ENCODE measurements around the gene JOSD1.
A peak's percentile ranks its signal among the peaks of the same experiment; 100 is the strongest.

Gene JOSD1

GRCh38 chr22:38709306-38709705 lies 8.6 kb upstream of the JOSD1 start:
- H3K36me3 ChIP-seq (ENCODE audit: control insufficient read depth, insufficient read depth, low read length, severe bottlenecking) = peaks cover 9% of the 10 kb centered on the region
- H3K9me3 ChIP-seq (ENCODE audit: control insufficient read depth, low read length) = no peaks in the 10 kb centered on the region
- no peaks in the 10 kb centered on the region for H3K27me3 ChIP-seq (replicated peaks; ENCODE audit: control insufficient read depth, insufficient read depth, low read length)
- peaks cover 19% of the 10 kb centered on the region for H3K4me1 ChIP-seq (ENCODE audit: control insufficient read depth, insufficient read depth, low read length)
- DNase-seq (ENCODE audit: low read depth) = no peak
- H3K9ac ChIP-seq (ENCODE audit: low read length) = no peak overlapping the region
- no peak overlapping the region for H3K4me3 ChIP-seq (ENCODE audit: low read length)

GRCh38 chr22:38707984-38708383 lies 7.2 kb upstream of the JOSD1 start:
- H3K36me3 ChIP-seq (ENCODE audit: control insufficient read depth, insufficient read depth, low read length, severe bottlenecking) = peaks cover 9% of the 10 kb centered on the region
- no peaks in the 10 kb centered on the region for H3K27me3 ChIP-seq (replicated peaks; ENCODE audit: control insufficient read depth, insufficient read depth, low read length)
- no peak for DNase-seq (ENCODE audit: low read depth)
- no peak overlapping the region for H3K9ac ChIP-seq (ENCODE audit: low read length)
- no peak overlapping the region for H3K4me3 ChIP-seq (ENCODE audit: low read length)
- H3K9me3 ChIP-seq (ENCODE audit: control insufficient read depth, low read length) = no peaks in the 10 kb centered on the region
- peaks cover 19% of the 10 kb centered on the region for H3K4me1 ChIP-seq (ENCODE audit: control insufficient read depth, insufficient read depth, low read length)

GRCh38 chr22:38707346-38707745 lies 6.6 kb upstream of the JOSD1 start:
- H3K36me3 ChIP-seq (ENCODE audit: control insufficient read depth, insufficient read depth, low read length, severe bottlenecking) = peaks cover 9% of the 10 kb centered on the region
- H3K9me3 ChIP-seq (ENCODE audit: control insufficient read depth, low read length) = no peaks in the 10 kb centered on the region
- H3K27me3 ChIP-seq (replicated peaks; ENCODE audit: control insufficient read depth, insufficient read depth, low read length) = no peaks in the 10 kb centered on the region
- H3K4me1 ChIP-seq (ENCODE audit: control insufficient read depth, insufficient read depth, low read length) = peaks cover 19% of the 10 kb centered on the region
- peak overlapping the region; percentile 83 for H3K4me3 ChIP-seq (ENCODE audit: low read length)
- DNase-seq (ENCODE audit: low read depth) = peak; percentile 51
- H3K9ac ChIP-seq (ENCODE audit: low read length) = peak overlapping the region; percentile 91

GRCh38 chr22:38706901-38707195 lies 6.1 kb upstream of the JOSD1 start:
- peak; percentile 57 for DNase-seq (ENCODE audit: low read depth)
- peak overlapping the region; percentile 91 for H3K9ac ChIP-seq (ENCODE audit: low read length)

GRCh38 chr22:38706101-38706900 lies 5.6 kb upstream of the JOSD1 start:
- no peaks in the 10 kb centered on the region for H3K9me3 ChIP-seq (ENCODE audit: control insufficient read depth, low read length)
- peak; percentile 78 for DNase-seq (ENCODE audit: low read depth)

More at GRCh38 chr22:38706901-38707195, 6.1 kb upstream of the JOSD1 start:
- H3K9me3 ChIP-seq (ENCODE audit: control insufficient read depth, low read length) = no peaks in the 10 kb centered on the region
- H3K4me3 ChIP-seq (ENCODE audit: low read length) = peak overlapping the region; percentile 83
- H3K36me3 ChIP-seq (ENCODE audit: control insufficient read depth, insufficient read depth, low read length, severe bottlenecking) = peaks cover 9% of the 10 kb centered on the region
- H3K4me1 ChIP-seq (ENCODE audit: control insufficient read depth, insufficient read depth, low read length) = peaks cover 19% of the 10 kb centered on the region
- no peaks in the 10 kb centered on the region for H3K27me3 ChIP-seq (replicated peaks; ENCODE audit: control insufficient read depth, insufficient read depth, low read length)

DNA sequence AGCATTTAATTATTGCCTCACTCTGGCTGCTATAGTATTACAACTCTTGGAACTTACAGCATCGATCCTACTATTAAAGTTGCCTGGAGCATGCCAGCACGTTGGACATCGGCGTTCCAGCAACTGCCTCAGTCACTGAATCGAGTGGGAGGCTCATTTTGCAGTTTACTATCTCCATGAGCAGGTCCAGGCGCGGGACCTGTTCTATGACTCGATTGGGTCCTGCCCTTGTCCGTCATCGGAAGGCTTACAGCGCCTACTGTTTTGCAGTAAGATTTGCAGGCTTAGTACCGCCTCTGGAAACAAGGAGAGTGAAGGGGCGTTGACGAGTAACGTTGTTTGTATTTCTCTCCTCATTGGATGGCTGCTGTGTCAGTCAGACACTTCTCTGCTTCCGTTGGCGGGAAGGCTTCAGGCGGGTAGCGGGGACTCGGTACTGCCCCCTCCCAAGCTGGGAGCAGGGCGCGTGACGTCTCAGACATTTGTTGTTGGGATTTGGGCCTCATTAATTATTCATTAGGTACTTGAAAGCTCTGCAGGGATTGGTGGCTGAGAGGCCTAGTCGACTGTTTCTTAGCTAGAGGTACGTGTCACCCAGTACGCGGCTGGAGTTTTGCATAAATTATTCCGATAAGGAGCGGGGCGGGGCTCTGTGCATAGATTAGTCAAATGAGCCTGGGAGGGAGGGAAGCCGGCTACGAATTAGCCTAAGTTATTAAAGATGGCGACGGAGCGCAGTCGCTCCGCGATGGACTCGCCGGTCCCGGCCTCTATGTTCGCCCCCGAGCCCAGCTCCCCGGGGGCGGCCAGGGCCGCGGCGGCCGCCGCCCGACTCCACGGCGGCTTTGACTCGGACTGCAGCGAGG lies 4.7 kb upstream of the JOSD1 start, which contains the start of gene GTPBP1:
Gene GTPBP1, plus strand, starts transcription at position 710 of the 866 bp plus-strand sequence. Its CDS starts 12 bp downstream, at position 722.
- Histone ChIP-seq H3K4me3 (ENCODE audit: low read length) (peak within 1 kb of the TSS; percentile 83), H3K36me3 (ENCODE audit: control insufficient read depth, insufficient read depth, low read length, severe bottlenecking) (peaks cover 9% of the 10 kb centered on the region), H3K4me1 (ENCODE audit: control insufficient read depth, insufficient read depth, low read length) (peaks cover 24% of the 10 kb centered on the region), H3K9ac (ENCODE audit: low read length) (peak within 1 kb of the TSS; percentile 91), H3K27me3 (replicated peaks; ENCODE audit: control insufficient read depth, insufficient read depth, low read length) (no peaks in the 10 kb centered on the region), H3K9me3 (ENCODE audit: control insufficient read depth, low read length) (no peaks in the 10 kb centered on the region)
- DNase-seq (ENCODE audit: low read depth) = peak; percentile 100

More at GRCh38 chr22:38706101-38706900, 5.6 kb upstream of the JOSD1 start:
- peaks cover 22% of the 10 kb centered on the region for H3K4me1 ChIP-seq (ENCODE audit: control insufficient read depth, insufficient read depth, low read length)
- H3K27me3 ChIP-seq (replicated peaks; ENCODE audit: control insufficient read depth, insufficient read depth, low read length) = no peaks in the 10 kb centered on the region
- peaks cover 9% of the 10 kb centered on the region for H3K36me3 ChIP-seq (ENCODE audit: control insufficient read depth, insufficient read depth, low read length, severe bottlenecking)
- H3K9ac ChIP-seq (ENCODE audit: low read length) = peak overlapping the region; percentile 91
- peak overlapping the region; percentile 83 for H3K4me3 ChIP-seq (ENCODE audit: low read length)

GRCh38 chr22:38704654-38705234 lies 4.0 kb upstream of the JOSD1 start:
- no peak for DNase-seq (ENCODE audit: low read depth)
- H3K4me3 ChIP-seq (ENCODE audit: low read length) = peak overlapping the region; percentile 74

GRCh38 chr22:38700270-38700788 lies 414 bp downstream of the JOSD1 start:
- peak; percentile 78 for DNase-seq (ENCODE audit: low read depth)
- Histone ChIP-seq H3K4me1 (ENCODE audit: control insufficient read depth, insufficient read depth, low read length) (peaks cover 50% of the 10 kb centered on the region), H3K36me3 (ENCODE audit: control insufficient read depth, insufficient read depth, low read length, severe bottlenecking) (no peaks in the 10 kb centered on the region), H3K9ac (ENCODE audit: low read length) (peak overlapping the region; percentile 92), H3K4me3 (ENCODE audit: low read length) (peak overlapping the region; percentile 93), H3K9me3 (ENCODE audit: control insufficient read depth, low read length) (no peaks in the 10 kb centered on the region), H3K27me3 (replicated peaks; ENCODE audit: control insufficient read depth, insufficient read depth, low read length) (no peaks in the 10 kb centered on the region)

More at GRCh38 chr22:38704654-38705234, 4.0 kb upstream of the JOSD1 start:
- Histone ChIP-seq H3K36me3 (ENCODE audit: control insufficient read depth, insufficient read depth, low read length, severe bottlenecking) (peaks cover 3% of the 10 kb centered on the region), H3K27me3 (replicated peaks; ENCODE audit: control insufficient read depth, insufficient read depth, low read length) (no peaks in the 10 kb centered on the region), H3K9me3 (ENCODE audit: control insufficient read depth, low read length) (no peaks in the 10 kb centered on the region), H3K9ac (ENCODE audit: low read length) (peak overlapping the region; percentile 54), H3K4me1 (ENCODE audit: control insufficient read depth, insufficient read depth, low read length) (peaks cover 26% of the 10 kb centered on the region)

- Histone ChIP-seq H3K36me3 (ENCODE audit: control insufficient read depth, insufficient read depth, low read length, severe bottlenecking) (no peaks in the 10 kb centered on the region), H3K27me3 (replicated peaks; ENCODE audit: control insufficient read depth, insufficient read depth, low read length) (no peaks in the 10 kb centered on the region), H3K4me1 (ENCODE audit: control insufficient read depth, insufficient read depth, low read length) (peaks cover 47% of the 10 kb centered on the region), H3K4me3 (ENCODE audit: low read length) (peak overlapping the region; percentile 93), H3K9ac (ENCODE audit: low read length) (peak overlapping the region; percentile 92), H3K9me3 (ENCODE audit: control insufficient read depth, low read length) (no peaks in the 10 kb centered on the region)
- DNase-seq (ENCODE audit: low read depth) = peak; percentile 57
Observed at GRCh38 chr22:38699784-38700183, 959 bp downstream of the JOSD1 start.

DNA sequence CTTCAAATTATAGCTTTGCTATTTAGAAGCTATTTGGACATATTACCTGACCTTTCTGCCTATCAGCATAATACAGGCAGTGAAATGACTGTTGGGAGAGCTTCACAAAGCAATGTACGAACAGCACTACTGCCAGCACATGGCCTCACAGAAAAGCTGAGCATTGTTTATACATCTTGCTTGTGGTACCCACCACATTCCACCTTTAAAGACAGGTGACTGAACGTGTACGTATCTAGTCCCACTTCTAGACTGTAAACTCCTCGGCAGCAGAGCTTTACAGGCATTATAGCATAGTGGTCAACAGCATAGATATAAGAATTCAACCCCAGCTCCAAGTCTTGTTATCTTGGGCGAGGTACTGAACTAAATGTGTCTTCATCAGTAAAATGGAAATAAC lies 1.6 kb downstream of the JOSD1 start:
- DNase-seq (ENCODE audit: low read depth) = no peak
- Histone ChIP-seq H3K9ac (ENCODE audit: low read length) (peak overlapping the region; percentile 92), H3K4me1 (ENCODE audit: control insufficient read depth, insufficient read depth, low read length) (peaks cover 43% of the 10 kb centered on the region), H3K4me3 (ENCODE audit: low read length) (peak overlapping the region; percentile 93), H3K36me3 (ENCODE audit: control insufficient read depth, insufficient read depth, low read length, severe bottlenecking) (no peaks in the 10 kb centered on the region), H3K27me3 (replicated peaks; ENCODE audit: control insufficient read depth, insufficient read depth, low read length) (no peaks in the 10 kb centered on the region), H3K9me3 (ENCODE audit: control insufficient read depth, low read length) (no peaks in the 10 kb centered on the region)

All from adipocyte (in vitro differentiated cells).